ENCODE measurements around the gene SRPRB.

Gene SRPRB

GRCh38 chr3:133843634-133844033 is 38.0 kb downstream of the SRPRB start:
- DNase-seq (ENCODE audit: low read depth), result no peak

- no peak for DNase-seq (ENCODE audit: low read depth)
These were observed 39.5 kb downstream of the SRPRB start for GRCh38 chr3:133845127-133845526.

- DNase-seq (ENCODE audit: low read depth), result no peak
These were observed 43.7 kb downstream of the SRPRB start for GRCh38 chr3:133849346-133849745.

- DNase-seq (ENCODE audit: low read depth), result no peak
These were observed 44.4 kb downstream of the SRPRB start for GRCh38 chr3:133850034-133850433.

GRCh38 chr3:133851266-133851906 is 45.8 kb downstream of the SRPRB start:
- DNase-seq (ENCODE audit: low read depth), result no peak

GRCh38 chr3:133851931-133852330 is 46.3 kb downstream of the SRPRB start:
- no peak for DNase-seq (ENCODE audit: low read depth)

GRCh38 chr3:133853063-133853924 is 47.7 kb downstream of the SRPRB start:
- no peak for DNase-seq (ENCODE audit: low read depth)

- DNase-seq (ENCODE audit: low read depth), result no peak
These were observed 48.3 kb downstream of the SRPRB start for GRCh38 chr3:133853925-133854227.

GRCh38 chr3:133854264-133855001 is 48.8 kb downstream of the SRPRB start:
- no peak for DNase-seq (ENCODE audit: low read depth)

- no peak for DNase-seq (ENCODE audit: low read depth)
These were observed 49.4 kb downstream of the SRPRB start for GRCh38 chr3:133855002-133855370.

GRCh38 chr3:133855772-133856171 is 50.2 kb downstream of the SRPRB start:
- DNase-seq (ENCODE audit: low read depth), result no peak

GRCh38 chr3:133856316-133856715 is 50.7 kb downstream of the SRPRB start:
- DNase-seq (ENCODE audit: low read depth), result no peak

- no peak for DNase-seq (ENCODE audit: low read depth)
These were observed 52.2 kb downstream of the SRPRB start for GRCh38 chr3:133857767-133858166.

GRCh38 chr3:133859381-133860234 is 54.0 kb downstream of the SRPRB start:
- no peak for DNase-seq (ENCODE audit: low read depth)

- DNase-seq (ENCODE audit: low read depth), result no peak
These were observed 54.9 kb downstream of the SRPRB start for GRCh38 chr3:133860519-133860918.

GRCh38 chr3:133862161-133862560 is 56.5 kb downstream of the SRPRB start:
- DNase-seq (ENCODE audit: low read depth), result no peak

- no peak for DNase-seq (ENCODE audit: low read depth)
These were observed 58.3 kb downstream of the SRPRB start for GRCh38 chr3:133863911-133864310.

GRCh38 chr3:133864616-133865015 is 59.0 kb downstream of the SRPRB start:
- no peak for DNase-seq (ENCODE audit: low read depth)

GRCh38 chr3:133865136-133865855 is 59.7 kb downstream of the SRPRB start:
- no peak for DNase-seq (ENCODE audit: low read depth)

- DNase-seq (ENCODE audit: low read depth), result no peak
These were observed 60.5 kb downstream of the SRPRB start for GRCh38 chr3:133866141-133866540.

GRCh38 chr3:133868186-133868585 is 62.6 kb downstream of the SRPRB start:
- no peak for DNase-seq (ENCODE audit: low read depth)
